ENCODE data around the gene EME2.

DNA sequence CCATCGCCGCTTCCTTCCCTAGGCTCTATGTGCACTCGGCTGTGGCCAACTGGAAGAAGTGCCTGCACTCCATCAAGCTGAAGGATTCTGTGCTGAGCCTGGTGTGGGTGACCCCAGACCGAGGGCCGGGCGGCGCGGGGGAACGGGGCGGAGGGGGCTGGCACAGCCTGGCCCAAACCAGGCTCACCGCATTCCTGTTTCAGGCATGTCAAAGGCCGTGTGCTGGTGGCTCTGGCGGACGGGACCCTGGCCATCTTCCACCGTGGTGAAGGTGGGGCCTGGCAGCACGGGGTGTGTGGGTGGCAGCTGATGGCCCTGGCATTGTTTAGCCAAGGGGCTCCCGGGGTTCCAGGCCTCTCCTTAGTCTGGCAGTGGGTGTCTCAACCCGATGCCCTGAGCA lies 5.9 kb upstream of the EME2 start:
- TF ChIP-seq ZFP30 (CRISPR knock-in tag; IDR thresholded peaks at IDR 0.05) (no peak), ZFP3 (CRISPR knock-in tag; IDR thresholded peaks at IDR 0.05) (no peak), CSDC2 (CRISPR knock-in tag; IDR thresholded peaks at IDR 0.05) (no peak), CREB5 (CRISPR knock-in tag; IDR thresholded peaks at IDR 0.05; ENCODE audit: low read depth) (no peak), ARNTL (CRISPR knock-in tag; IDR thresholded peaks at IDR 0.05; ENCODE audit: borderline replicate concordance, low read depth) (no peak), RARB (CRISPR knock-in tag; IDR thresholded peaks at IDR 0.05) (no peak), GLIS3 (CRISPR knock-in tag; IDR thresholded peaks at IDR 0.05) (no peak), ZNF565 (CRISPR knock-in tag; conservative IDR thresholded peaks at IDR 0.05; ENCODE audit: low read depth) (no peak), PPARA (CRISPR knock-in tag; IDR thresholded peaks at IDR 0.05; ENCODE audit: borderline replicate concordance) (no peak), TCF4 (CRISPR knock-in tag; IDR thresholded peaks at IDR 0.05; ENCODE audit: borderline replicate concordance) (no peak), BACH2 (CRISPR knock-in tag; IDR thresholded peaks at IDR 0.05; ENCODE audit: borderline replicate concordance) (no peak)
- TF ChIP-seq, protein P1, sequence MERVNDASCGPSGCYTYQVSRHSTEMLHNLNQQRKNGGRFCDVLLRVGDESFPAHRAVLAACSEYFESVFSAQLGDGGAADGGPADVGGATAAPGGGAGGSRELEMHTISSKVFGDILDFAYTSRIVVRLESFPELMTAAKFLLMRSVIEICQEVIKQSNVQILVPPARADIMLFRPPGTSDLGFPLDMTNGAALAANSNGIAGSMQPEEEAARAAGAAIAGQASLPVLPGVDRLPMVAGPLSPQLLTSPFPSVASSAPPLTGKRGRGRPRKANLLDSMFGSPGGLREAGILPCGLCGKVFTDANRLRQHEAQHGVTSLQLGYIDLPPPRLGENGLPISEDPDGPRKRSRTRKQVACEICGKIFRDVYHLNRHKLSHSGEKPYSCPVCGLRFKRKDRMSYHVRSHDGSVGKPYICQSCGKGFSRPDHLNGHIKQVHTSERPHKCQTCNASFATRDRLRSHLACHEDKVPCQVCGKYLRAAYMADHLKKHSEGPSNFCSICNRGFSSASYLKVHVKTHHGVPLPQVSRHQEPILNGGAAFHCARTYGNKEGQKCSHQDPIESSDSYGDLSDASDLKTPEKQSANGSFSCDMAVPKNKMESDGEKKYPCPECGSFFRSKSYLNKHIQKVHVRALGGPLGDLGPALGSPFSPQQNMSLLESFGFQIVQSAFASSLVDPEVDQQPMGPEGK (CRISPR knock-in tag; IDR thresholded peaks at IDR 0.05; ENCODE audit: borderline replicate concordance) = no peak

Measured in SK-N-SH treated with all-trans-retinoic acid at 6 μM for 48 hours (cell line).